ENCODE results near the gene THOC5.
A peak's percentile ranks its signal among the peaks of the same experiment; 100 is the strongest.

Gene THOC5

DNA sequence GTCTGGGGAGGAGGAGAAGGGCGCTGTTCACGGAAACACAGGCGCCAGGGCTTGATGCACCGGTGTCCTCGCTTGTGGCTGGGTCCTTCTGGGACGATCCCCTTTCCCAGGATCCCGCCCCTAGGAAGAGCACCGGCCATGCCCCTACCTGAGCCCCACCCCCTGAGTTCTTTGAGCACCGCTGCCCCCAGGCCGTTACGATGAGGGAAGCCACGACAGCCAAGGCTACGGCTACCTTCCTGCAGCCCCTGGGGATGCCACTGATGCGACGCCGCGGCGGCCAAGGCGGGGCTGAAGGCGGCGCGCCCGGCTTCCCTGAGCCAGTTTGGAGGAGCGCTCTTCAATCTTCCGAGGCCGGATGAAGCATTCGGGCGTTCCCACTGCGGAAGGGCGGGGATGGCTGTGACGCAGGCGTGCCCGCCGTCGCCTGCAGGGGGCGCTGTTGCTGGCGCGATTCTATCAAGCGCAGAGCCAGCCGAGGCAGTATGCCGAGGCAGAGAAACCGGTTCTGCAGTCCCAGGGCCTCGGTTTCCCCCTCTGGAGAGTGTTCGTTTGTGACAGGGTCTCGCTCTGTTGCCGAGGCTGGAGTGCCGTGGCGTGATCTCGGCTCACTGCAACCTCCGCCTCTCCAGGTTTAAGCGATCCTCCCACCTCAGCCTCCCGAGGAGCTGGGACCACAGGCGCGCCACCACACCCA is 83.2 kb downstream of the THOC5 start:
- H3K4me3 ChIP-seq (replicated peaks; ENCODE audit: insufficient read depth, low read length), result no peak overlapping the region
- TF ChIP-seq GABPA (IDR thresholded peaks at IDR 0.05; ENCODE audit: low read depth) (no peak), POLR2AphosphoS5 (IDR thresholded peaks at IDR 0.05; ENCODE audit: low read depth) (no peak), SPI1 (IDR thresholded peaks at IDR 0.05; ENCODE audit: borderline replicate concordance, low read depth) (no peak)
- TF ChIP-seq, protein P1, sequence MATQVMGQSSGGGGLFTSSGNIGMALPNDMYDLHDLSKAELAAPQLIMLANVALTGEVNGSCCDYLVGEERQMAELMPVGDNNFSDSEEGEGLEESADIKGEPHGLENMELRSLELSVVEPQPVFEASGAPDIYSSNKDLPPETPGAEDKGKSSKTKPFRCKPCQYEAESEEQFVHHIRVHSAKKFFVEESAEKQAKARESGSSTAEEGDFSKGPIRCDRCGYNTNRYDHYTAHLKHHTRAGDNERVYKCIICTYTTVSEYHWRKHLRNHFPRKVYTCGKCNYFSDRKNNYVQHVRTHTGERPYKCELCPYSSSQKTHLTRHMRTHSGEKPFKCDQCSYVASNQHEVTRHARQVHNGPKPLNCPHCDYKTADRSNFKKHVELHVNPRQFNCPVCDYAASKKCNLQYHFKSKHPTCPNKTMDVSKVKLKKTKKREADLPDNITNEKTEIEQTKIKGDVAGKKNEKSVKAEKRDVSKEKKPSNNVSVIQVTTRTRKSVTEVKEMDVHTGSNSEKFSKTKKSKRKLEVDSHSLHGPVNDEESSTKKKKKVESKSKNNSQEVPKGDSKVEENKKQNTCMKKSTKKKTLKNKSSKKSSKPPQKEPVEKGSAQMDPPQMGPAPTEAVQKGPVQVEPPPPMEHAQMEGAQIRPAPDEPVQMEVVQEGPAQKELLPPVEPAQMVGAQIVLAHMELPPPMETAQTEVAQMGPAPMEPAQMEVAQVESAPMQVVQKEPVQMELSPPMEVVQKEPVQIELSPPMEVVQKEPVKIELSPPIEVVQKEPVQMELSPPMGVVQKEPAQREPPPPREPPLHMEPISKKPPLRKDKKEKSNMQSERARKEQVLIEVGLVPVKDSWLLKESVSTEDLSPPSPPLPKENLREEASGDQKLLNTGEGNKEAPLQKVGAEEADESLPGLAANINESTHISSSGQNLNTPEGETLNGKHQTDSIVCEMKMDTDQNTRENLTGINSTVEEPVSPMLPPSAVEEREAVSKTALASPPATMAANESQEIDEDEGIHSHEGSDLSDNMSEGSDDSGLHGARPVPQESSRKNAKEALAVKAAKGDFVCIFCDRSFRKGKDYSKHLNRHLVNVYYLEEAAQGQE (IDR thresholded peaks at IDR 0.05; ENCODE audit: insufficient replicate concordance, low read depth), result no peak
- TF ChIP-seq, protein P2, sequence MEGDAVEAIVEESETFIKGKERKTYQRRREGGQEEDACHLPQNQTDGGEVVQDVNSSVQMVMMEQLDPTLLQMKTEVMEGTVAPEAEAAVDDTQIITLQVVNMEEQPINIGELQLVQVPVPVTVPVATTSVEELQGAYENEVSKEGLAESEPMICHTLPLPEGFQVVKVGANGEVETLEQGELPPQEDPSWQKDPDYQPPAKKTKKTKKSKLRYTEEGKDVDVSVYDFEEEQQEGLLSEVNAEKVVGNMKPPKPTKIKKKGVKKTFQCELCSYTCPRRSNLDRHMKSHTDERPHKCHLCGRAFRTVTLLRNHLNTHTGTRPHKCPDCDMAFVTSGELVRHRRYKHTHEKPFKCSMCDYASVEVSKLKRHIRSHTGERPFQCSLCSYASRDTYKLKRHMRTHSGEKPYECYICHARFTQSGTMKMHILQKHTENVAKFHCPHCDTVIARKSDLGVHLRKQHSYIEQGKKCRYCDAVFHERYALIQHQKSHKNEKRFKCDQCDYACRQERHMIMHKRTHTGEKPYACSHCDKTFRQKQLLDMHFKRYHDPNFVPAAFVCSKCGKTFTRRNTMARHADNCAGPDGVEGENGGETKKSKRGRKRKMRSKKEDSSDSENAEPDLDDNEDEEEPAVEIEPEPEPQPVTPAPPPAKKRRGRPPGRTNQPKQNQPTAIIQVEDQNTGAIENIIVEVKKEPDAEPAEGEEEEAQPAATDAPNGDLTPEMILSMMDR (IDR thresholded peaks at IDR 0.05; ENCODE audit: insufficient read depth, low read length), result peak; percentile 33
- no peaks in the 10 kb centered on the region for H3K27me3 ChIP-seq (ENCODE audit: insufficient read depth, poor library complexity, severe bottlenecking)
- no peak overlapping the region for H3K27ac ChIP-seq (replicated peaks)
- no peak for DNase-seq (ENCODE audit: low read depth in 1 of 2, low spot score in 1 of 2)

DNA sequence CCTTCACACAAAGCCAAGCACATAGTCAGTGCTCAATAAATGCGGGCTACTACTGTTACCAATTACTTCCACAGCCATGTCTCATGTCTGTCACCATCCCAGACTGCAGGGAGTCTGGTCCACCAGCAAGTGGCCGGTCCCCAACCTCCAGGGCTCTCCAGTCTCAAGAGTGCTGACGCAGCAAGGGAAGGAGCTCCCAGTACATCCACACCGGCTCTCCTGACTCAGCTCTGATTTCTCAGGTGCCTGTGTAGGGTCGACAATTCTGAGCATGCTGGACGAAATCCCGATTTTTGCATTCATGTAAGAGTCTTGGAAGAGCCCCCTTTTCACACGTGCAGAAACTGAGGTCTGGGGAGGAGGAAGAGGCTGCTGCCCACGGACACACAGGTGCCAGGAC is 83.8 kb downstream of the THOC5 start:
- H3K4me3 ChIP-seq (replicated peaks; ENCODE audit: insufficient read depth, low read length), result no peak overlapping the region
- no peak overlapping the region for H3K27ac ChIP-seq (replicated peaks)
- TF ChIP-seq GABPA (IDR thresholded peaks at IDR 0.05; ENCODE audit: low read depth), result no peak
- TF ChIP-seq POLR2AphosphoS5 (IDR thresholded peaks at IDR 0.05; ENCODE audit: low read depth), result no peak
- TF ChIP-seq, protein P2 (IDR thresholded peaks at IDR 0.05; ENCODE audit: insufficient read depth, low read length), result no peak
- no peak for TF ChIP-seq SPI1 (IDR thresholded peaks at IDR 0.05; ENCODE audit: borderline replicate concordance, low read depth)
- TF ChIP-seq, protein P1 (IDR thresholded peaks at IDR 0.05; ENCODE audit: insufficient replicate concordance, low read depth), result no peak
- no peak for DNase-seq (ENCODE audit: low read depth in 1 of 2, low spot score in 1 of 2)
- no peaks in the 10 kb centered on the region for H3K27me3 ChIP-seq (ENCODE audit: insufficient read depth, poor library complexity, severe bottlenecking)

DNA sequence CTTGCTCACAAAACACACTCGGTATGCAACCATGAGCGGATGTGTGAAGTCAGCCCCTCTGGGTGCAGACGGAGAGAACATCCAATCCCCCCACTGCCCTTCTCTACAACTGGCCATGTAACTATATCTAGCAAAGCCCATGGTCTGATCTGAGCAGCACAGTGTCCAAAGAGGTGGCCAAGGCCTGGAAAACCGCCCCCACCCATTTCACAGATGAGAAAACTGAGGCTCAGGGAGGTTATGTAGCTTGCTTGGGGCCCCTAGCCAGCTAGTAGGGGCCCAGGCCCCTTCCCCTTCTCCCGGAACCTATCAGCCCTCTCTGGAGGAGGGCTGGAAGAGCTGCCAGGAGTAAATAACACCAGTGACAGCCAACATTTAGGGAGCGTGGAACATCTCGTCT is 89.0 kb downstream of the THOC5 start:
- H3K4me3 ChIP-seq (replicated peaks; ENCODE audit: insufficient read depth, low read length), result no peak overlapping the region
- no peaks in the 10 kb centered on the region for H3K27me3 ChIP-seq (ENCODE audit: insufficient read depth, poor library complexity, severe bottlenecking)
- no peak overlapping the region for H3K27ac ChIP-seq (replicated peaks)
- DNase-seq (ENCODE audit: low read depth in 1 of 2, low spot score in 1 of 2), result no peak
- TF ChIP-seq, protein P1 (IDR thresholded peaks at IDR 0.05; ENCODE audit: insufficient replicate concordance, low read depth), result no peak
- TF ChIP-seq POLR2AphosphoS5 (IDR thresholded peaks at IDR 0.05; ENCODE audit: low read depth), result no peak
- TF ChIP-seq, protein P2 (IDR thresholded peaks at IDR 0.05; ENCODE audit: insufficient read depth, low read length), result no peak
- TF ChIP-seq GABPA (IDR thresholded peaks at IDR 0.05; ENCODE audit: low read depth), result no peak
- TF ChIP-seq SPI1 (IDR thresholded peaks at IDR 0.05; ENCODE audit: borderline replicate concordance, low read depth), result no peak
